Measurements from ENCODE around the gene GAA.

- TF ChIP-seq CTCF (IDR thresholded peaks at IDR 0.05): no peak
- TF ChIP-seq POLR2A (IDR thresholded peaks at IDR 0.05): no peak
Observed at GRCh38 chr17:80110927-80111701, 9.7 kb downstream of the GAA start.
